ENCODE measurements around the gene PREX1.
"Not testable (repeated sequence)": the region's sequence is repeated elsewhere in the genome, so short reads cannot be mapped to it uniquely, and the experiment has no call there.

Gene PREX1

GRCh38 chr20:48613926-48614325, 213.9 kb downstream of the PREX1 start:
- DNase-seq (ENCODE audit: low read depth in 1 of 2, low spot score in 1 of 2) = no peak

- DNase-seq (ENCODE audit: low read depth in 1 of 2, low spot score in 1 of 2) = no peak
These were observed 215.5 kb downstream of the PREX1 start for GRCh38 chr20:48612335-48612734.

GRCh38 chr20:48610996-48611395, 216.8 kb downstream of the PREX1 start:
- DNase-seq (ENCODE audit: low read depth in 1 of 2, low spot score in 1 of 2) = no peak

GRCh38 chr20:48609491-48609978, 218.3 kb downstream of the PREX1 start:
- DNase-seq (ENCODE audit: low read depth in 1 of 2, low spot score in 1 of 2) = no peak

- no peak for DNase-seq (ENCODE audit: low read depth in 1 of 2, low spot score in 1 of 2)
These were observed 219.0 kb downstream of the PREX1 start for GRCh38 chr20:48608756-48609155.

GRCh38 chr20:48607544-48607865, 220.3 kb downstream of the PREX1 start:
- DNase-seq (ENCODE audit: low read depth in 1 of 2, low spot score in 1 of 2) = no peak

- no peak for DNase-seq (ENCODE audit: low read depth in 1 of 2, low spot score in 1 of 2)
These were observed 220.8 kb downstream of the PREX1 start for GRCh38 chr20:48606841-48607543.

GRCh38 chr20:48606172-48606840, 221.5 kb downstream of the PREX1 start:
- no peak for DNase-seq (ENCODE audit: low read depth in 1 of 2, low spot score in 1 of 2)

GRCh38 chr20:48605364-48606171, 222.2 kb downstream of the PREX1 start:
- DNase-seq (ENCODE audit: low read depth in 1 of 2, low spot score in 1 of 2) = no peak

GRCh38 chr20:48604936-48605335, 222.9 kb downstream of the PREX1 start:
- DNase-seq (ENCODE audit: low read depth in 1 of 2, low spot score in 1 of 2) = no peak

- DNase-seq (ENCODE audit: low read depth in 1 of 2, low spot score in 1 of 2) = no peak
These were observed 223.4 kb downstream of the PREX1 start for GRCh38 chr20:48604426-48604825.

- DNase-seq (ENCODE audit: low read depth in 1 of 2, low spot score in 1 of 2) = no peak
These were observed 223.9 kb downstream of the PREX1 start for GRCh38 chr20:48603819-48604405.

- no peak for DNase-seq (ENCODE audit: low read depth in 1 of 2, low spot score in 1 of 2)
These were observed 224.5 kb downstream of the PREX1 start for GRCh38 chr20:48603116-48603818.

GRCh38 chr20:48601798-48602197, 226.0 kb downstream of the PREX1 start:
- DNase-seq (ENCODE audit: low read depth in 1 of 2, low spot score in 1 of 2) = no peak

- DNase-seq (ENCODE audit: low read depth in 1 of 2, low spot score in 1 of 2) = no peak
These were observed 227.3 kb downstream of the PREX1 start for GRCh38 chr20:48600470-48600945.

- no peak for DNase-seq (ENCODE audit: low read depth in 1 of 2, low spot score in 1 of 2)
These were observed 227.9 kb downstream of the PREX1 start for GRCh38 chr20:48599748-48600469.

- DNase-seq (ENCODE audit: low read depth in 1 of 2, low spot score in 1 of 2) = no peak
These were observed 228.6 kb downstream of the PREX1 start for GRCh38 chr20:48599106-48599747.

GRCh38 chr20:48598303-48598941, 229.4 kb downstream of the PREX1 start:
- not testable (repeated sequence) for DNase-seq (ENCODE audit: low read depth in 1 of 2, low spot score in 1 of 2)
